Measurements from ENCODE around the gene PHACTR3.
"Not testable (repeated sequence)": the region's sequence is repeated elsewhere in the genome, so short reads cannot be mapped to it uniquely, and the experiment has no call there.

The PHACTR3 gene

DNA sequence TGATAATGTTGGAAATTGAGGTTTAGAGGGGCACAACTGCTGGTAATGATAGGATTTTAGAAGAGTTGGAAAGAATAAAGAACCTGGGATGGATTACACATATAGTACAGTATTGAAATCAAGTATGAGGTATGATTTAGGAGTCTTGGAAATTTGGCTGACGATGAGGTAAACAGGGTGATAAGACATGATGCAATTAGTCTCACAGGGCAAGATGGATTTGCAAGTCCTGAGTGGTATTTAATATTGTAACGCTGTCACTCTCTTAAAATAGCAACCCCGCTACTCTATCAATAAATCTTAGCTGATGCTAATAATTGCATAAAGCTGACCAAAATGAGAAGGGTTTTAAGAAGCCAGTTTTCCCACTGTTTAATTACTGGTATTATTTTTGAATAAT is 258.7 kb downstream of the PHACTR3 start:
- DNase-seq (ENCODE audit: low read depth in 2 of 2), result no peak

DNA sequence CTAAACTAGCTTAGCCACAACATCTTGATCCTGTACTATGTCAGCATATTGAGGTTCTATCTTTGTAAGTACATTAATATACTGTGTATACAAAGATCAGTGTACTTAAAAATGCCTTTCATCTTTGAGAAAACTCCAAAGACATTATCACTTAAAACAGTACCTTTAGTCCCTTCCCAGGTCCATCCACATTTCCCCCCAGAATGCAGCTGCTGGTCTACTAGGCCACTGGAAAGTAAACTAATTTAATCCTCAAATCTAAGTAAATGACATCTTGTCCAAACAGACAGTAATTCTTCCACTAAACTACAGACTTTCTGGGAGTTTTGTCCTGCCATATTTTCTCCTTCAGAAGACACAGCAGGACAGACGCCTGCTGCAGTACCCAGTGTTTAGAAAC is 260.4 kb downstream of the PHACTR3 start:
- no peak for DNase-seq (ENCODE audit: low read depth in 2 of 2)

DNA sequence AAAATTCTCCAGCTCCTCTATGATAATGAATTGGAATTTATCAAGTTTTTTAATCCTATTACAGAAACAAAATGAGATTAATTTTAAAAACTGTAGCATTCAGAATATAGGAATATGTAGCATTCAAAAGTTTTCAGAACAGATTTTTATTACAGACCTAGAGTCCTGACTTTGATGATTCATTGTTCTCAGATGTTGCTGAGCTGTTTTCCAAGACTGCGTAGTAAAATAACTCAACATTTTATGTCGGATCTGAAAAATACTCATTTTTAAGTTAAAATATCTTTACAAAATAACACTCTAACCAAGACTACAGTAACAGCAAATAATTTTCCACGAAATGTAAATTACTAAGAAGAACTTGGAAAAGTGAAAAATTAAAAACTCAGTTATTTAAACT is 262.0 kb downstream of the PHACTR3 start:
- no peak for DNase-seq (ENCODE audit: low read depth in 2 of 2)

GRCh38 chr20:59871096-59871495 is 266.8 kb downstream of the PHACTR3 start:
- DNase-seq (ENCODE audit: low read depth in 2 of 2), result no peak

GRCh38 chr20:59873409-59873808 is 269.1 kb downstream of the PHACTR3 start:
- DNase-seq (ENCODE audit: low read depth in 2 of 2), result no peak

- no peak for DNase-seq (ENCODE audit: low read depth in 2 of 2)
Measured at GRCh38 chr20:59880198-59880597, 275.9 kb downstream of the PHACTR3 start.

- no peak for DNase-seq (ENCODE audit: low read depth in 2 of 2)
Measured at GRCh38 chr20:59884494-59884893, 280.2 kb downstream of the PHACTR3 start.

DNA sequence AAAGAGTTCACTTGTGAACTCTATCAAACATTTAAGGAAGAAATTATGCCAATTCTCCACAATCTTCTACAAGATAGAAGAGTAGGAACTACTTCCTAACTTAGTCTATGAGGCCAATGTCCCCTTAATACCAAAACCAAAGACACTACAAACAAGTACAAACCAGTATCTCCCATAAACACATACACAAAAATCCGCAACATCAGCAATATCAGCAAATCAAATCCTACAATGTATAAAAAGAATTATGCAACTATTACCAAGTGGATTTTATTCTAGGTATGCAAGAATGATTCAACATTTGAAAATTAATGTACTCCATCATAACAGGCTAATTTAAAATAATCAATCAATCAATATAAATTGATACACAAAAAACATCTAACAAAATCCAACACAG is 283.7 kb downstream of the PHACTR3 start:
- no peak for DNase-seq (ENCODE audit: low read depth in 2 of 2)

- not testable (repeated sequence) for DNase-seq (ENCODE audit: low read depth in 2 of 2)
Measured at GRCh38 chr20:59890035-59890434, 285.7 kb downstream of the PHACTR3 start.

GRCh38 chr20:59891581-59891980 is 287.2 kb downstream of the PHACTR3 start:
- no peak for DNase-seq (ENCODE audit: low read depth in 2 of 2)

- no peak for DNase-seq (ENCODE audit: low read depth in 2 of 2)
Measured at GRCh38 chr20:59895908-59896307, 291.6 kb downstream of the PHACTR3 start.
